HepG2 (cell line): Measurements from ENCODE around the gene CDC6. TPM values are rescaled to one million over a fixed set of nuclear protein-coding genes. Genes with fewer than 3 reads are reported as not detected.

Experiments used
- ARNT ChIP-seq: fragments of 450-650 bp; IDR thresholded peaks from 2 replicates; pipeline ENCODE4 v1.6.1; 2017
- FOSL1 ChIP-seq: sonication (generic); formaldehyde crosslinking; IDR thresholded peaks from 2 replicates; pipeline ENCODE4 v1.9.0; 2021; ENCODE audit warnings: missing genetic modification reagents, borderline replicate concordance
- HHEX ChIP-seq: IDR thresholded peaks from 2 replicates; pipeline ENCODE4 v1.6.1; 2016; ENCODE audit warnings: control low read depth
- KLF15 ChIP-seq: sonication (generic); formaldehyde crosslinking; IDR thresholded peaks from 2 replicates; pipeline ENCODE4 v1.8.1; 2023; ENCODE audit warnings: borderline replicate concordance, mild to moderate bottlenecking, inconsistent platforms, missing genetic modification reagents, mixed read lengths
- MXD3 ChIP-seq: IDR thresholded peaks from 2 replicates; pipeline ENCODE4 v1.6.1; 2016; ENCODE audit warnings: mild to moderate bottlenecking, missing biosample characterization, missing genetic modification reagents
- NR1H2 ChIP-seq: sonication (generic); formaldehyde crosslinking; IDR thresholded peaks from 2 replicates; pipeline ENCODE4 v1.8.1; 2022; ENCODE audit warnings: low read depth, missing genetic modification reagents, borderline replicate concordance
- NR2F2 ChIP-seq: IDR thresholded peaks from 2 replicates; pipeline ENCODE4 v1.6.1; 2012; ENCODE audit warnings: low read depth, inconsistent platforms, borderline replicate concordance
- PAF1 ChIP-seq: IDR thresholded peaks from 2 replicates; pipeline ENCODE4 v1.6.1; 2016; ENCODE audit warnings: missing genetic modification reagents, missing compliant biosample characterization
- PHF8 ChIP-seq: sonication (generic); formaldehyde crosslinking; IDR thresholded peaks from 2 replicates; pipeline ENCODE4 v1.5.0; 2020; ENCODE audit warnings: missing genetic modification reagents
- PRMT3 ChIP-seq: sonication (generic); formaldehyde crosslinking; IDR thresholded peaks from 2 replicates; pipeline ENCODE4 v1.8.1; 2022; ENCODE audit warnings: low read depth, mild to moderate bottlenecking, moderate library complexity, missing genetic modification reagents, borderline replicate concordance
- PTBP1 ChIP-seq: fragments of 200-400 bp; formaldehyde crosslinking; IDR thresholded peaks from 2 replicates; pipeline ENCODE4 v1.6.1; 2018; ENCODE audit warnings: low read length, low read depth; ENCODE audit not compliant: poor library complexity, severe bottlenecking
- RORA ChIP-seq: sonication (generic); formaldehyde crosslinking; IDR thresholded peaks from 2 replicates; pipeline ENCODE4 v1.5.0; 2020; ENCODE audit warnings: mild to moderate bottlenecking, missing genetic modification reagents, moderate library complexity
- SNAI1 ChIP-seq: sonication (generic); formaldehyde crosslinking; IDR thresholded peaks from 2 replicates; pipeline ENCODE4 v1.5.0; 2020; ENCODE audit warnings: mild to moderate bottlenecking, missing genetic modification reagents, borderline replicate concordance
- SNAPC2 ChIP-seq: sonication (generic); formaldehyde crosslinking; IDR thresholded peaks from 2 replicates; pipeline ENCODE4 v1.8.1; 2022; ENCODE audit warnings: mild to moderate bottlenecking, missing genetic modification reagents
- ZFP36 ChIP-seq: fragments of 150-350 bp; IDR thresholded peaks from 2 replicates; pipeline ENCODE4 v1.6.1; 2018; ENCODE audit warnings: borderline replicate concordance, low read length, low read depth; ENCODE audit not compliant: partially characterized antibody
- ZFP91 ChIP-seq: sonication (generic); formaldehyde crosslinking; IDR thresholded peaks from 2 replicates; pipeline ENCODE4 v1.9.0; 2022; ENCODE audit warnings: missing genetic modification reagents, mild to moderate bottlenecking, borderline replicate concordance
- ZNF17 ChIP-seq: sonication (generic); formaldehyde crosslinking; IDR thresholded peaks from 2 replicates; pipeline ENCODE4 v1.5.0; 2020; ENCODE audit warnings: mild to moderate bottlenecking, missing genetic modification reagents
- ZNF232 ChIP-seq: sonication (generic); formaldehyde crosslinking; IDR thresholded peaks from 2 replicates; pipeline ENCODE4 v1.4.0; 2020; ENCODE audit warnings: missing genetic modification reagents, borderline replicate concordance
- ZNF350 ChIP-seq: sonication (generic); formaldehyde crosslinking; IDR thresholded peaks from 2 replicates; pipeline ENCODE4 v1.4.0; 2020; ENCODE audit warnings: mild to moderate bottlenecking, low read depth, missing genetic modification reagents, borderline replicate concordance
- ZNF564 ChIP-seq: sonication (generic); formaldehyde crosslinking; IDR thresholded peaks from 2 replicates; pipeline ENCODE4 v1.8.1; 2023; ENCODE audit warnings: mild to moderate bottlenecking, missing genetic modification reagents
- polyA plus RNA-seq, 8 experiments: library from polyadenylated mRNA; depleted of rRNA in 3 of 8; stranded (reverse) in 7 of 8; unstranded in 1 of 8; fragments of >200 nt; fragmentation: Illumina TruSeq in 4 of 8; extraction: Trizol in 4 of 8; gene quantifications; 2 replicates each; pipeline versions ENCODE4 v1.2.1 to v1.2.3, GENCODE V29; 2011 to 2016; ENCODE audit warnings: low read depth in 4 of 8, missing spikeins in 1 of 8, mixed read lengths in 1 of 8; ENCODE audit not compliant: insufficient read depth in 1 of 8
- total RNA-seq, 5 experiments: library from RNA; depleted of rRNA; stranded (reverse); fragments of >200 nt; fragmentation: Illumina TruSeq; extraction: Trizol; gene quantifications; 2 replicates each; pipeline ENCODE4 v1.2.3, GENCODE V29; 2016; ENCODE audit warnings: low read depth in 1 of 5
- TF ChIP-seq, protein P1 (sequence below): sonication (generic); formaldehyde crosslinking; IDR thresholded peaks from 2 replicates; pipeline ENCODE4 v1.9.0; 2022; ENCODE audit warnings: low read depth, missing genetic modification reagents
- TF ChIP-seq, protein P2 (sequence below): sonication (generic); formaldehyde crosslinking; IDR thresholded peaks from 2 replicates; pipeline ENCODE4 v1.4.0; 2020; ENCODE audit warnings: missing genetic modification reagents
- TF ChIP-seq, protein P3 (sequence below): sonication (generic); formaldehyde crosslinking; IDR thresholded peaks from 2 replicates; pipeline ENCODE4 v1.8.0; 2022; ENCODE audit warnings: low read depth, missing genetic modification reagents

Gene CDC6
- total and polyA plus RNA-seq, 2 of the 13 experiments (the other 11 are each of a cell fraction or from before 2014, with no cell fraction given) = 17.4 to 114 TPM

- TF ChIP-seq, protein P1, sequence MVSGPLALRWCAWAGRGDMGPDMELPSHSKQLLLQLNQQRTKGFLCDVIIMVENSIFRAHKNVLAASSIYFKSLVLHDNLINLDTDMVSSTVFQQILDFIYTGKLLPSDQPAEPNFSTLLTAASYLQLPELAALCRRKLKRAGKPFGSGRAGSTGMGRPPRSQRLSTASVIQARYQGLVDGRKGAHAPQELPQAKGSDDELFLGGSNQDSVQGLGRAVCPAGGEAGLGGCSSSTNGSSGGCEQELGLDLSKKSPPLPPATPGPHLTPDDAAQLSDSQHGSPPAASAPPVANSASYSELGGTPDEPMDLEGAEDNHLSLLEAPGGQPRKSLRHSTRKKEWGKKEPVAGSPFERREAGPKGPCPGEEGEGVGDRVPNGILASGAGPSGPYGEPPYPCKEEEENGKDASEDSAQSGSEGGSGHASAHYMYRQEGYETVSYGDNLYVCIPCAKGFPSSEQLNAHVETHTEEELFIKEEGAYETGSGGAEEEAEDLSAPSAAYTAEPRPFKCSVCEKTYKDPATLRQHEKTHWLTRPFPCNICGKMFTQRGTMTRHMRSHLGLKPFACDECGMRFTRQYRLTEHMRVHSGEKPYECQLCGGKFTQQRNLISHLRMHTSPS (CRISPR knock-in tag) = no peak; the same call in 1 of the 2 replicates
- TF ChIP-seq, protein P2, sequence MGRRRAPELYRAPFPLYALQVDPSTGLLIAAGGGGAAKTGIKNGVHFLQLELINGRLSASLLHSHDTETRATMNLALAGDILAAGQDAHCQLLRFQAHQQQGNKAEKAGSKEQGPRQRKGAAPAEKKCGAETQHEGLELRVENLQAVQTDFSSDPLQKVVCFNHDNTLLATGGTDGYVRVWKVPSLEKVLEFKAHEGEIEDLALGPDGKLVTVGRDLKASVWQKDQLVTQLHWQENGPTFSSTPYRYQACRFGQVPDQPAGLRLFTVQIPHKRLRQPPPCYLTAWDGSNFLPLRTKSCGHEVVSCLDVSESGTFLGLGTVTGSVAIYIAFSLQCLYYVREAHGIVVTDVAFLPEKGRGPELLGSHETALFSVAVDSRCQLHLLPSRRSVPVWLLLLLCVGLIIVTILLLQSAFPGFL (CRISPR knock-in tag) = no peak
- TF ChIP-seq ZFP36 (no peak), MXD3 (no peak), PAF1 (CRISPR knock-in tag) (0 out of 2 replicates have a peak, but pooled peaks have one; percentile 41), ZNF564 (CRISPR knock-in tag) (0 out of 2 replicates have a peak, but pooled peaks have one; percentile 33), ZNF232 (CRISPR knock-in tag) (no peak), ZFP91 (CRISPR knock-in tag) (peak; percentile 89), NR2F2 (peak; percentile 74; the same call in 1 of the 2 replicates), PTBP1 (no peak), HHEX (CRISPR knock-in tag) (peak; percentile 72), FOSL1 (CRISPR knock-in tag) (no peak), RORA (CRISPR knock-in tag) (no peak), ZNF350 (CRISPR knock-in tag) (peak; percentile 88), ZNF17 (CRISPR knock-in tag) (no peak), SNAPC2 (CRISPR knock-in tag) (peak; percentile 96), PRMT3 (CRISPR knock-in tag) (no peak), NR1H2 (CRISPR knock-in tag) (no peak), SNAI1 (CRISPR knock-in tag) (no peak), KLF15 (no peak), PHF8 (0 out of 2 replicates have a peak, but pooled peaks have one; percentile 29), ARNT (no peak)
- TF ChIP-seq, protein P3, sequence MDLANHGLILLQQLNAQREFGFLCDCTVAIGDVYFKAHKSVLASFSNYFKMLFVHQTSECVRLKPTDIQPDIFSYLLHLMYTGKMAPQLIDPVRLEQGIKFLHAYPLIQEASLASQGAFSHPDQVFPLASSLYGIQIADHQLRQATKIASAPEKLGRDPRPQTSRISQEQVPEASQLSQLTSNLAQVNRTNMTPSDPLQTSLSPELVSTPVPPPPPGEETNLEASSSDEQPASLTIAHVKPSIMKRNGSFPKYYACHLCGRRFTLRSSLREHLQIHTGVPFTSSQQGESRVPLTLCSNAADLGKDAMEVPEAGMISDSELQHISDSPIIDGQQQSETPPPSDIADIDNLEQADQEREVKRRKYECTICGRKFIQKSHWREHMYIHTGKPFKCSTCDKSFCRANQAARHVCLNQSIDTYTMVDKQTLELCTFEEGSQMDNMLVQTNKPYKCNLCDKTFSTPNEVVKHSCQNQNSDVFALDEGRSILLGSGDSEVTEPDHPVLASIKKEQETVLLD (CRISPR knock-in tag) = no peak
Measured at GRCh38 chr17:40352779-40353394, 65.2 kb downstream of the CDC6 start (continued).
